Measurements from ENCODE around the gene TRPT1. TPM values are rescaled to one million over a fixed set of nuclear protein-coding genes. Genes with fewer than 3 reads are reported as not detected.

The TRPT1 gene
- total and polyA plus RNA-seq, 9 of the 15 experiments (the other 6 are each of a cell fraction or from before 2014, with no cell fraction given) = 4.6 to 41.7 (median 23.1) TPM

DNA sequence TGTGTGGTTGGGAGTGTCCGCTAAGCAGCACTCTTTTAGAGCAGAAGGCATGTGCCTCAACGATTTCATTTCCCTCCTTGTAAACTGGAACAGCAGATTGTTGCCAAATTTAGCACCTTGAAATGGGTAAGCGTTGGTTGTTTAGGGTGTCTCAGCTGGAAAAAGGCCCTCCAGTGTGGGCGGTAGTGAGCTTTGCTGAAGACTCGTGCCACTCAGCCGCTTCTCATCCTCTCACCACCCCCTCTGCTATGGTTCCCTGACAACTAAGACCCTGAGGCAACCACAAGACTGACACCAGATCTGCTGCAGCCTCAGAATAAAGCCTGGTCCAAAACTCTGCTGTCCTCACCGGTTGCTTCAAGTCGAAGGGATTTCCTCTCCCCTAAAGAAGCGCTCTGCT is 29.4 kb downstream of the TRPT1 start (continued):
- TF ChIP-seq, protein P1, sequence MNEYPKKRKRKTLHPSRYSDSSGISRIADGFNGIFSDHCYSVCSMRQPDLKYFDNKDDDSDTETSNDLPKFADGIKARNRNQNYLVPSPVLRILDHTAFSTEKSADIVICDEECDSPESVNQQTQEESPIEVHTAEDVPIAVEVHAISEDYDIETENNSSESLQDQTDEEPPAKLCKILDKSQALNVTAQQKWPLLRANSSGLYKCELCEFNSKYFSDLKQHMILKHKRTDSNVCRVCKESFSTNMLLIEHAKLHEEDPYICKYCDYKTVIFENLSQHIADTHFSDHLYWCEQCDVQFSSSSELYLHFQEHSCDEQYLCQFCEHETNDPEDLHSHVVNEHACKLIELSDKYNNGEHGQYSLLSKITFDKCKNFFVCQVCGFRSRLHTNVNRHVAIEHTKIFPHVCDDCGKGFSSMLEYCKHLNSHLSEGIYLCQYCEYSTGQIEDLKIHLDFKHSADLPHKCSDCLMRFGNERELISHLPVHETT (CRISPR knock-in tag; conservative IDR thresholded peaks at IDR 0.05 in 1 of 2, IDR thresholded peaks at IDR 0.05 in 1 of 2) = no peak
- TF ChIP-seq, protein P2, sequence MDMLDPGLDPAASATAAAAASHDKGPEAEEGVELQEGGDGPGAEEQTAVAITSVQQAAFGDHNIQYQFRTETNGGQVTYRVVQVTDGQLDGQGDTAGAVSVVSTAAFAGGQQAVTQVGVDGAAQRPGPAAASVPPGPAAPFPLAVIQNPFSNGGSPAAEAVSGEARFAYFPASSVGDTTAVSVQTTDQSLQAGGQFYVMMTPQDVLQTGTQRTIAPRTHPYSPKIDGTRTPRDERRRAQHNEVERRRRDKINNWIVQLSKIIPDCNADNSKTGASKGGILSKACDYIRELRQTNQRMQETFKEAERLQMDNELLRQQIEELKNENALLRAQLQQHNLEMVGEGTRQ (CRISPR knock-in tag; IDR thresholded peaks at IDR 0.05) = no peak
- no peak for TF ChIP-seq HES1 (IDR thresholded peaks at IDR 0.05; ENCODE audit: low read depth)
- TF ChIP-seq THRA (IDR thresholded peaks at IDR 0.05) = no peak

GRCh38 chr11:64192434-64192833 is 33.6 kb downstream of the TRPT1 start:
- Histone ChIP-seq H4K20me1 (replicated peaks; ENCODE audit: control insufficient read depth, insufficient read depth, low read length) (peaks cover 4% of the 10 kb centered on the region; the same call in 1 of the 2 replicates), H3K36me3 (ENCODE audit: control insufficient read depth, insufficient read depth, low read length) (peaks cover 71% of the 10 kb centered on the region), H3K9me1 (ENCODE audit: control insufficient read depth, insufficient read depth, low read length) (no peaks in the 10 kb centered on the region), H3K27me3 (ENCODE audit: control insufficient read depth in 2 of 2, insufficient read depth in 2 of 2, low read length in 2 of 2) (no peaks in the 10 kb centered on the region), H3K9ac (ENCODE audit: insufficient read depth in 1 of 2, low read depth in 2 of 2, low read length in 2 of 2) (no peak overlapping the region), H3K4me2 (ENCODE audit: insufficient read depth, low read length) (no peak overlapping the region), H3K9me3 (replicated peaks; ENCODE audit: control insufficient read depth, insufficient read depth, low read depth, low read length) (no peaks in the 10 kb centered on the region), H3K79me2 (ENCODE audit: control insufficient read depth, insufficient read depth, low read length) (peaks cover 15% of the 10 kb centered on the region), H3K4me1 (replicated peaks in 1 of 2; ENCODE audit: control insufficient read depth in 2 of 2, insufficient read depth in 2 of 2, low read length in 2 of 2) (peaks cover 3 to 12% of the 10 kb centered on the region in 2 experiments; a peak in 3 of 5 replicates), H3K27ac (ENCODE audit: extremely low read depth, low read depth, low read length) (no peak overlapping the region), H3K4me3 (no peak overlapping the region), H2AFZ (ENCODE audit: low read depth, low read length) (no peak overlapping the region)
- ATAC-seq = no peak
- CTCF ChIA-PET (ENCODE audit: low intra/inter-chr PET ratio) = no interaction called here
- in situ Hi-C loops (cut with MboI) (no loop called here), intact Hi-C loops (cut with micrococcal nuclease) (no loop called here)
- no peak for DNase-seq (ENCODE audit: extremely low read depth in 1 of 4, low spot score in 3 of 4)
- BruUV-seq (replicated peaks) = no TSS peak
- no peak for FAIRE-seq
- POLR2A ChIA-PET = interaction anchor here (0.9 to 2.2 kb wide), 3 partner anchors 10 to 263 kb away, joined by 3 to 9 read pairs (median 3); partner anchors contain the start of gene FERMT3
- WGBS (ENCODE audit: insufficient coverage, low coverage, missing lambda C conversion rate) = 99% methylated on average over 5 of the region's 5 CpGs
- no peak for TF ChIP-seq ZNF174 (CRISPR knock-in tag; IDR thresholded peaks at IDR 0.05)
- no peak for TF ChIP-seq ZKSCAN1 (IDR thresholded peaks at IDR 0.05; ENCODE audit: low read depth, low read length)
- TF ChIP-seq RBFOX2 (IDR thresholded peaks at IDR 0.05; ENCODE audit: low read depth, low read length) = no peak
- TF ChIP-seq, protein P3, sequence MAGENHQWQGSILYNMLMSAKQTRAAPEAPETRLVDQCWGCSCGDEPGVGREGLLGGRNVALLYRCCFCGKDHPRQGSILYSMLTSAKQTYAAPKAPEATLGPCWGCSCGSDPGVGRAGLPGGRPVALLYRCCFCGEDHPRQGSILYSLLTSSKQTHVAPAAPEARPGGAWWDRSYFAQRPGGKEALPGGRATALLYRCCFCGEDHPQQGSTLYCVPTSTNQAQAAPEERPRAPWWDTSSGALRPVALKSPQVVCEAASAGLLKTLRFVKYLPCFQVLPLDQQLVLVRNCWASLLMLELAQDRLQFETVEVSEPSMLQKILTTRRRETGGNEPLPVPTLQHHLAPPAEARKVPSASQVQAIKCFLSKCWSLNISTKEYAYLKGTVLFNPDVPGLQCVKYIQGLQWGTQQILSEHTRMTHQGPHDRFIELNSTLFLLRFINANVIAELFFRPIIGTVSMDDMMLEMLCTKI (IDR thresholded peaks at IDR 0.05; ENCODE audit: partially characterized antibody) = no peak
- TF ChIP-seq MAX (CRISPR knock-in tag; IDR thresholded peaks at IDR 0.05) = no peak
- TF ChIP-seq EHMT2 (IDR thresholded peaks at IDR 0.05) = no peak
- no peak for TF ChIP-seq DEAF1 (CRISPR knock-in tag; IDR thresholded peaks at IDR 0.05)
